ENCODE results near the gene FAM131A.

DNA sequence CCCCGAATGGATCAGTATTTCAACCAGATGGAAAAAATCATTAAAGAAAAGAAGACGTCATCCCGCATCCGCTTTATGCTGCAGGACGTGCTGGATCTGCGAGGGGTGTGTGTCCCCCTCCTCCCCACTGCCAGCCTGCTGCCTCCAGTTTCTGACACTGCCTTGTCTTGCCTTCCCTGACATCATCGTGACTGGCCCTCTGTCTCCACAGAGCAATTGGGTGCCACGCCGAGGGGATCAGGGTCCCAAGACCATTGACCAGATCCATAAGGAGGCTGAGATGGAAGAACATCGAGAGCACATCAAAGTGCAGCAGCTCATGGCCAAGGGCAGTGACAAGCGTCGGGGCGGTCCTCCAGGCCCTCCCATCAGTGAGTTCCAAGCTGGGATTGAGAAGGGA lies 12.1 kb upstream of the FAM131A start:
- TF ChIP-seq TAF1 (IDR thresholded peaks at IDR 0.05; ENCODE audit: borderline replicate concordance, insufficient read depth, low read length) (no peak), POLR2AphosphoS5 (IDR thresholded peaks at IDR 0.05; ENCODE audit: low read depth, low read length) (no peak), SIN3A (IDR thresholded peaks at IDR 0.05; ENCODE audit: borderline replicate concordance, insufficient read depth, low read length) (no peak)
- TF ChIP-seq, protein P1, sequence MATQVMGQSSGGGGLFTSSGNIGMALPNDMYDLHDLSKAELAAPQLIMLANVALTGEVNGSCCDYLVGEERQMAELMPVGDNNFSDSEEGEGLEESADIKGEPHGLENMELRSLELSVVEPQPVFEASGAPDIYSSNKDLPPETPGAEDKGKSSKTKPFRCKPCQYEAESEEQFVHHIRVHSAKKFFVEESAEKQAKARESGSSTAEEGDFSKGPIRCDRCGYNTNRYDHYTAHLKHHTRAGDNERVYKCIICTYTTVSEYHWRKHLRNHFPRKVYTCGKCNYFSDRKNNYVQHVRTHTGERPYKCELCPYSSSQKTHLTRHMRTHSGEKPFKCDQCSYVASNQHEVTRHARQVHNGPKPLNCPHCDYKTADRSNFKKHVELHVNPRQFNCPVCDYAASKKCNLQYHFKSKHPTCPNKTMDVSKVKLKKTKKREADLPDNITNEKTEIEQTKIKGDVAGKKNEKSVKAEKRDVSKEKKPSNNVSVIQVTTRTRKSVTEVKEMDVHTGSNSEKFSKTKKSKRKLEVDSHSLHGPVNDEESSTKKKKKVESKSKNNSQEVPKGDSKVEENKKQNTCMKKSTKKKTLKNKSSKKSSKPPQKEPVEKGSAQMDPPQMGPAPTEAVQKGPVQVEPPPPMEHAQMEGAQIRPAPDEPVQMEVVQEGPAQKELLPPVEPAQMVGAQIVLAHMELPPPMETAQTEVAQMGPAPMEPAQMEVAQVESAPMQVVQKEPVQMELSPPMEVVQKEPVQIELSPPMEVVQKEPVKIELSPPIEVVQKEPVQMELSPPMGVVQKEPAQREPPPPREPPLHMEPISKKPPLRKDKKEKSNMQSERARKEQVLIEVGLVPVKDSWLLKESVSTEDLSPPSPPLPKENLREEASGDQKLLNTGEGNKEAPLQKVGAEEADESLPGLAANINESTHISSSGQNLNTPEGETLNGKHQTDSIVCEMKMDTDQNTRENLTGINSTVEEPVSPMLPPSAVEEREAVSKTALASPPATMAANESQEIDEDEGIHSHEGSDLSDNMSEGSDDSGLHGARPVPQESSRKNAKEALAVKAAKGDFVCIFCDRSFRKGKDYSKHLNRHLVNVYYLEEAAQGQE (IDR thresholded peaks at IDR 0.05; ENCODE audit: insufficient read depth in 1 of 2, low read depth in 2 of 2, low read length in 2 of 2) = no peak
